ENCODE measurements around the gene ERAL1.

ERAL1 gene

DNA sequence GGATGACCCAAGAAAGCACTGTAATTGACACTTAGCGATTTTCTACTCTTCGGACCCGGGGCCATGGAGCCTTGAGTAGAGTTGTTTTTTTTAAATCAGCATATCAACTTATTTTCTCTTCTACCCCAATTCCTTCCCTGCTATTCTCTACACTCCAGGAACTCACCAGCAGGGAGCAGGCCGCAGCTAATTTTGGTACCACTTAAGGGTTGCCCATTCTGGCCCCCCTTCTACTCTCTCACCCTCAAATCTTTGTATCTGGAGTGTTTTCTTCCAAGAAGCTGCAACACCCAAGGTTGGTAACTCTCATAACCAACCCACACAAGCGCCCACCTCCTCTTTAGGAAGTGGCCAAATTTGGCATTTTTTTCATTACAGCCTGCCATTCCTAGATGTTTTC is 5.5 kb upstream of the ERAL1 start:
- DNase-seq (ENCODE audit: low read depth): no peak
- TF ChIP-seq, protein P1, sequence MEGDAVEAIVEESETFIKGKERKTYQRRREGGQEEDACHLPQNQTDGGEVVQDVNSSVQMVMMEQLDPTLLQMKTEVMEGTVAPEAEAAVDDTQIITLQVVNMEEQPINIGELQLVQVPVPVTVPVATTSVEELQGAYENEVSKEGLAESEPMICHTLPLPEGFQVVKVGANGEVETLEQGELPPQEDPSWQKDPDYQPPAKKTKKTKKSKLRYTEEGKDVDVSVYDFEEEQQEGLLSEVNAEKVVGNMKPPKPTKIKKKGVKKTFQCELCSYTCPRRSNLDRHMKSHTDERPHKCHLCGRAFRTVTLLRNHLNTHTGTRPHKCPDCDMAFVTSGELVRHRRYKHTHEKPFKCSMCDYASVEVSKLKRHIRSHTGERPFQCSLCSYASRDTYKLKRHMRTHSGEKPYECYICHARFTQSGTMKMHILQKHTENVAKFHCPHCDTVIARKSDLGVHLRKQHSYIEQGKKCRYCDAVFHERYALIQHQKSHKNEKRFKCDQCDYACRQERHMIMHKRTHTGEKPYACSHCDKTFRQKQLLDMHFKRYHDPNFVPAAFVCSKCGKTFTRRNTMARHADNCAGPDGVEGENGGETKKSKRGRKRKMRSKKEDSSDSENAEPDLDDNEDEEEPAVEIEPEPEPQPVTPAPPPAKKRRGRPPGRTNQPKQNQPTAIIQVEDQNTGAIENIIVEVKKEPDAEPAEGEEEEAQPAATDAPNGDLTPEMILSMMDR (IDR thresholded peaks at IDR 0.05; ENCODE audit: insufficient read depth, low read depth, low read length, missing control alignments): no peak
- no peak overlapping the region for H3K4me3 ChIP-seq (ENCODE audit: low read depth, low read length)

DNA sequence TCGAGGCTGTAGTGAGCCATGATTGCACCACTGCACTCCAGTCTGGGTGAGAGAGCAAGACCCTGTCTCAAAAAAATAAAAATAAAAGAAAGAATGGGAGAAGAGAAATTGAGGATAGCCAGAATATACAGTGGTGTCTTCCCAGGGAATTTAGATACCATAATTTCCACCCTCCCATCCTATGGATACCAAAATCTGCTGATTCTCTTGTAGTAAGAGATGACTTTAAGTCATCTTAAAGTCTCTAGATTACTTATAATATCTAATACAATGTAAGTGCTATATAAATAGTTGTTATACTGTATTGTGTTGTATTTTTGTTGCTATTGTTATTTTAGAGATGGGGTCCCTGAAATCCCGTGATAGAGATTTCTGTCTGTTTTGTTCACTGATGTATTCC is 1.5 kb upstream of the ERAL1 start:
- TF ChIP-seq, protein P1 (IDR thresholded peaks at IDR 0.05; ENCODE audit: insufficient read depth, low read depth, low read length, missing control alignments): no peak
- DNase-seq (ENCODE audit: low read depth): no peak
- no peak overlapping the region for H3K4me3 ChIP-seq (ENCODE audit: low read depth, low read length)

DNA sequence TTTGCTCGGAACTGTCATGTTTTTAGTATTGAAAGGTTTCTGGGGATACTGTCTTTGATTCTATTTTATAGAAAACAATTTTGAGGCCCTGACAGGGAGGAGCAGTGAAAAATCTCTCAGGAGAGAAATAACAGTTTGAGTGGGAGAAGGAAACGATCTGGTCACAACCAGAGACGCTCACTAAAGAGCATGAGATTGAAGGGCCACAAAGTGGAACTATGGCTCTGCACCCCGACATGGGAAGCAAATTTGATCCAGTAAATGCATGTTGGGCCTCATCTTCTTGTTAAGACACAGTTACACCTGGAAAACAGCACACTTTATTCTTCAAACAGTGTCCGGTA is 492 bp downstream of the ERAL1 start:
- TF ChIP-seq, protein P1 (IDR thresholded peaks at IDR 0.05; ENCODE audit: insufficient read depth, low read depth, low read length, missing control alignments): no peak
- H3K4me3 ChIP-seq (ENCODE audit: low read depth, low read length): peak overlapping the region; percentile 81
- no peak for DNase-seq (ENCODE audit: low read depth)

DNA sequence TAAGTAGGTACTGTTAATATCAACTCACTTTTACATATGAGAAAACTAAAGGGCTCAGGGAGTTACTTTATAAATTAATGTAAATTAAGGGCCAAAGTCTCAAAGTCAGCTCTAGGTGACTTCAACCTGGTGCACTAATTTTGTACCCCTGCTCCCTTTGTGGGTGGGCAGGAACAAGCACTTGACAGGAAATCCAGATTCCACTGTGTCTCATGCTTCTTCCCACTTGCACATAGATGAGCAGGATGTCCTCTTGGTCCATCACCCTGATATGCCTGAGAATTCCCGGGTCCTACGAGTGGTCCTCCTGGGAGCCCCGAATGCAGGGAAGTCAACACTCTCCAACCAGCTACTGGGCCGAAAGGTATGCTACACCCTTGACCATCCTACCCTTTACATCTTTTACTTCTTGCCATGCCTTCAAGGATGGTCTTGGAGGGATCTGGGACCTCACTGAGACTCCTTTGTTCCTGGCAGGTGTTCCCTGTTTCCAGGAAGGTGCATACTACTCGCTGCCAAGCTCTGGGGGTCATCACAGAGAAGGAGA is 1.3 kb downstream of the ERAL1 start:
- H3K4me3 ChIP-seq (ENCODE audit: low read depth, low read length): no peak overlapping the region; the same call in 1 of the 2 replicates
- TF ChIP-seq, protein P1 (IDR thresholded peaks at IDR 0.05; ENCODE audit: insufficient read depth, low read depth, low read length, missing control alignments): no peak
- DNase-seq (ENCODE audit: low read depth): no peak

DNA sequence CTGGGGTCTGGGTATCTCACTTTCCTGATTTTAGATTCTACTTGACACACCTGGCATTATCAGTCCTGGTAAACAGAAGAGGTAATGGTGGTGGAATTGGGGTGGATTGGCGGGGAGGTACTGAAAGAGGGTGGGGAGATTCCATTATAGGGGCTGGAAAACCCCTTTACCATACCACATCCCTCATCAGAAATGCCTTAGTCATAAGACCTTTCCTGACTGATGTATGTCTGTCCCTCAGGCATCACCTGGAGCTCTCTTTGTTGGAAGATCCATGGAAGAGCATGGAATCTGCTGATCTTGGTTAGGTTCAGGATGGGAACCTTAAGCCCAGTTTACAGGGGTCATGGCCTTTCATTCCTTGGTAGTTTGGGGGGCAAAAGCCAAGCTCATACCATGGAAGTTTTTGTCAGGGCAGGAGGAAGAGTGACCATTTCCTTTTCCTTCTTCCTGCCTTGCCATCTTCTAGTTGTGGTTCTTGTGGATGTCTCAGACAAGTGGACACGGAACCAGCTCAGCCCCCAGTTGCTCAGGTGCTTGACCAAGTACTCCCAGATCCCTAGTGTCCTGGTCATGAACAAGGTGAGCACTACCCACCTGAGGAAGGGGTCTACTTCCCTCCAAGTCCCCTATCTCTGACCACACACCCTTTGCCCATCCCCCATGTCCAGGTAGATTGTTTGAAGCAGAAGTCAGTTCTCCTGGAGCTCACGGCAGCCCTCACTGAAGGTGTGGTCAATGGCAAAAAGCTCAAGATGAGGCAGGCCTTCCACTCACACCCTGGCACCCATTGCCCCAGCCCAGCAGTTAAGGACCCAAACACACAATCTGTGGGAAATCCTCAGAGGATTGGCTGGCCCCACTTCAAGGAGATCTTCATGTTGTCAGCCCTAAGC is 3.3 kb downstream of the ERAL1 start:
- H3K4me3 ChIP-seq (ENCODE audit: low read depth, low read length): no peak overlapping the region
- TF ChIP-seq, protein P1 (IDR thresholded peaks at IDR 0.05; ENCODE audit: insufficient read depth, low read depth, low read length, missing control alignments): no peak
- peak; percentile 43 for DNase-seq (ENCODE audit: low read depth)

DNA sequence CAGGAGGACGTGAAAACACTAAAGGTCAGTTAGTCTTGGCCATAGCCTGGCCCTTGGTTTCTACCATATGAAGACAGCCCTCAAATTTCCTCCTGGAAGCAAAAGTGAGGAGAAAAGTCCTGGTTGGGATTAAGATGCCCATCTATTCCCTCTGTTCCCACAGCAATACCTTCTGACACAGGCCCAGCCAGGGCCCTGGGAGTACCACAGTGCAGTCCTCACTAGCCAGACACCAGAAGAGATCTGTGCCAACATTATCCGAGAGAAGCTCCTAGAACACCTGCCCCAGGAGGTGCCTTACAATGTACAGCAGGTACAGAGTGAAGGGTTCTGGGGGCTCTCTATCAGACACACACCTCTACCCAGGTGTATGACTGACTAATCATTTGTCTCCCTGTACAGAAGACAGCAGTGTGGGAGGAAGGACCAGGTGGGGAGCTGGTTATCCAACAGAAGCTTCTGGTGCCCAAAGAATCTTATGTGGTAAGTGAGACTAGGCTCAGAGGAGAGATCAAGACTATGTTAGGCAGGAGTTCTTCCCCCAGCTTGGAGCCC is 4.1 kb downstream of the ERAL1 start:
- H3K4me3 ChIP-seq (ENCODE audit: low read depth, low read length): no peak overlapping the region
- TF ChIP-seq, protein P1 (IDR thresholded peaks at IDR 0.05; ENCODE audit: insufficient read depth, low read depth, low read length, missing control alignments): no peak
- DNase-seq (ENCODE audit: low read depth): no peak
